ENCODE data around the gene WFS1.

WFS1 gene

DNA sequence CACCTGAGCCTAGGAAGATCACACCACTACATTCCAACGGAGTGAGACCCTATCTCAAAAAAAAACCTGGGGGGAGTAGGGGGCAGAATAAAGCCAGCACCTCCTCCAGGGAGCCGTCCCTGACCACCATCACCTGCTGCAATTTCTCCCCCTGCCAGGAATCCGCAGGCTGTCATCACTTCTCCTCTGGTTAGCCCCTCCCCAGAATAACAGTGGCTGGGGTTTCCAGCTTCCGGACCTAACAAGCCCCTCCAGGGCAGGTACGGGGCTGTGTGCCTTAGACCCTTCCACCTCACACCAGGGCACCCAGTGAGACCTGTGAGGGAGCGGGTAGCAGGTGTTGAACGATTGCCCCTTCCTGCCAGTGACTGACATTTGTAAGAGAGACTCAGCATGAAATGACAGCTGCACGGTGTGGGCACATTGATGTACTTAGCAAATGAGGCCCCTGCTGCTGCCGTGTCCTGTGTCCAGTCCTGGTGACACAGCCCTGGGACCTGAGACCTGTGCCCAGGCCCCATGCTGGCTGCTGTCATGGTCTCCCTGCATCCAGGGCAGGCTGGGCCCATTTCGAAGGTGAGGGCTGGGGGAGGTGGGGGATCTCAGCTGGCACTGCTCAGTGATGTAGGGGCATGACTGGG is 6.7 kb upstream of the WFS1 start:
- no peak for DNase-seq

DNA sequence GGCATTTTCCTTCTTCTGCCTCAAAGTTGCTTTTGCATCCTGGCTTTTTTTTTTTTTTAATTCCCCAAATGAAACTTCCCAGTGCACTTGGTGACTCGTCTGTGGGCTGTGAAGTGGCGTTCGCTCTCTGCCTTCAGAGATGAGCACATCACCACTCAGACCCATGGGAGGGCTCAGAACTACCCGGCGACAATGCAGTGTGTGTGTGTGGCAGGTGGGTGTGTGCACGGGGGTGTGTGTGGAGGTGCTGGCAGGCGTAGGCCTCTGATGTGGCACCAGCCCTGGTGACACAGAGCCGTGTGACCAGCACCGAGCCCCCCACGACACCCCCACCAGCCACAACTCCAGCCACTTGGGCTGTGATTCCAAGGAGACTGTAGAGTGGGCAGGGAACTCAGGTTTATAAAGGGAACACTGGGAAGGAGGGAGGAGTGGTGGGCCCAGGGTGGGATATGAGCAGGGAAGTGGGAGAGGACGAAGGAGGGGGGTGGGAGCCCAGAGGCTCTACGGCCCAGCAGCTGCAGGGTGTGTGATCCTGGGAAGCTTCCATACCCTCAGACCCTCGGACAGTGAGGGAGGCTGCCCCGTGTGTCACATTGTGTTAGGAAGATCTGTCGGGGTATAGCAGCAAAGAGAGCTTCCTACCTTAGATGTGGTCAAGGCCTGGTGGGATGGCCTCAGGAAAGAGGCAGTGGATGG is 6.0 kb upstream of the WFS1 start:
- no peak for DNase-seq

DNA sequence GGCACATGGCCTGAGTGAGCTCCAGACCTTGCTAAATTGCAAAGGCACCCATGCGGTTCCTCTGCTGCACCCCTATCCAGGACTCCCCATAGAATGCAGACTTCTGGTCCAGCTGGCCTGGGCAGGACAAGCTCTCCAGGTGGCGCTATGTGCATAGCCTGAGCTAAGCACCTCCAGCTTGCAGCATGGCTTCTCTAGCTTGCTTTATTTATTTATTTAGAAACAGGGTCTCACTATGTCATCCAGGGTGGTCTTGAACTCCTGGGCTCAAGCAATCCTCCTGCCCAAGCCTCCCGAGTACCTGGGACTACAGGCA is 5.5 kb upstream of the WFS1 start:
- peak; percentile 2 for DNase-seq

DNA sequence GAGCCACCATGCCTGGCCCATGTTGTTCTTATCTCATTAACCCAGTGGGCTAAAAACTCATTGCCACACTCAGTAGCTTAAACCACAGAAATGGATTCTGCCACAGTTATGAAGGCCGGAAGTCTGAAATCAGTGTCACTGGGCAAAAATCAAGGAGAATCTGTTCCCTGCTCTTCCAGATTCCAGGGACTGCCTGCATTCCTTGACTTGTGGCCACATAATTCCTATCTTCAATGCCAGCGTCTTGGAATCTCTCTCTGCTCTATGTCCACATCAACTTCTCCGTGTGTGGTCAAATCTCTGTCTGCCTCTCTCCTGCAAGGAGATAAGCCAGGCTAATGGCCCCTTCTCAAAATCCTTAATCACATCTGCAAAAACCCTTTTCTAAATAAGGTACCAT is 4.1 kb upstream of the WFS1 start:
- DNase-seq, result no peak

DNA sequence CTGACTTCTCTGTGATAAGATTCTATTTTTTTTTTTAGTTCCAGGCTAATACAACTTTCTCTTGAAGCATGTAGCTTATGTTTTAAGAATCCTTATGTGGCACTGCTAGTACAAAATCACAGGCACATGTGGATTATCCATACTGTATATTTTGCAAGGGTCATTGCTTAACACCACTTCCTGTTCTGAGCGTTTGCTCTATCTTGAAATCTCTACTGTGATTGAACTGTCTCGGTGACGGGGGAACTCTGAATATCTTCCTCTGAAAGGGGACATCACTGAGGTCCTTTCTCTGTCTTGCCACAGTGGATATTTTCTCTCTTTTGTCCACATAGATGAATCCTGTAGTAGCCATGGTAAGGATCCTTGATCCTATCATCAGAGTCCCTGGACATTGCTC is 2.1 kb upstream of the WFS1 start:
- DNase-seq, result no peak

DNA sequence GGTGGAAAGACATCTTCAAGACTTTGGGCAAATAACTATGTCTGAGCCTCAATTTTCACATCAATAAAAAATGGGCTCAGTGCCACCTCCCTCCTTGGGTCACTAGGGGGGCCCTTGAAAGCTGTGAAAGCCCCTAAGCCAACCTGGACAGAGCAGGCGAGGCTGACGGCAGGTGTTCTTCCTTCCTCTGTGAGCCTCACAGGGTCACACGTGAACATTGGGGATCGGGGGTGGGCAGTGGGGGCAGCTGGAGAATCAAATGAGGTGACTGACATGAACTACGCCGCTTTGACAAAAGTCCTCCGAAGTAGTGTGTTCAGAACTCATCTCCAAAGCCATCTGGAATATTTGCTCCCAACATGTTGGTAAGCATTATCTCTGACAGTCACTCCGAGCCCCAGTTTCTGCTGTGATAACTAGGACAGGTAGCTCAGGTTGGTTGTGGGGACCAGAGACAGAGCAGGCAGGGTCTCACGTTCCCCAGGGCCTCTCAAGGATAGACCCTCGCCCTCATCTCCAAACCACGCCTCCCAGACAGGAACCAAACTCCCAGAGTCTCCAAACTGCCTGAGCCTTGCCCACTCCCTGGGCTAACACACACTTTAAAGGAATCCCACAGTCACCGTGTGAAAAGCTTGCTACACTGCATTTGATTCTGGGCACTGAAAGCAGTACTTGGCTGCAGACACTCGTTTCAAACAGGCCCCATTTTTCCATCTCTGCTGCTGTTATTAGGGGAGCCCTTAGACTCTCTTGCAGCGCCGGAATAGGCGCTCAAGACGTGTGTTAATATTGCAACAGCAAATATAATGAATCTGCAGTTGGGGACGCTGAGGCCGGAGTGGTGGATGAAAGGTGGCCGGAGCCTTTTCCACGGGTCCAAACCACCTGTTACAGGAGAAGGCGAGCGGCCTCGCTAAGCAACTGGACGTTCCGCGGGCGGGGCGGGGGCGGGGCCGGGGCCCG is 717 bp upstream of the WFS1 start:
- no peak for DNase-seq

DNA sequence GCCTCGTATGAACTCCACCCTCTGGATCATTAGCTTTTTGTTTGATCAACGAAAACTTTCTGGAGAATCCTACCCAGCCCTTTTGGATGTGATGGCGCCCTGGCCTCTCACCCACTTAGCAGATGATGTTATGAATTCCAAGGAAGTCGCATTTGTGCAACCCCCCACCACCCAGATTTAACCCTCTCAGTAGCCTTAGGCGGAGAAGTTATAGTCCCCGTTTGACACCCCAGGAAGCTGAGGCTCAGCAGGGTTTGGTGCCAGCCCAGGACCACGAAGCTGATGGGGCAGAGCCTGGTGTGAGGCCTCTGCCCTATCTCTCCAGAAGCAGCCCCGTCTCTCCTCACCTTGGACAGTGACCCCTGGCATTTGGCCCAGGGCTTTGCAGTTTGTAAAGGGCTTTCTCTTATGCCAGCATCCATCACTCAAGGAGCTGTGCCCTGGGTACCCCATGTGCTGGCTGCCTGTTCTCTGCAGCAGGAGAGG is 1.0 kb downstream of the WFS1 start:
- no peak for DNase-seq

DNA sequence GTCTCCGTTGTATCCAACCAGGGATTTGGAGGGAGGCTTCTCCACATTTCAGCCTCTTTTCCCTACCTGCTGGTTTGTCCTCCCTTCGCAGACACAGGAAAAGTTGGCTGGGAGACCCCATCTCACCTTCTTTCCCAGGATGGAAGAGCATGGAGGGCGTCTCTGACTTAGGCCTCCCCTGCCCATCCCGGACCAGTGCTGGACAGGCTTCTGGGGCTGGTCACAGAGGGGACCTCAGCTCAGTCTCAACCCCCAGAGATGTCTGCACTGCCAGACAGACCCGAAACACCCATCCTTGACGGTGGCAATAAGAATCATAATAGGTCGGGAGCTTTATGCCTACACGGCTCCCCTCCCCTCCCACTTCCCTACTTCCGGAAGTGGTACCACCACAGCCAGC is 1.6 kb downstream of the WFS1 start:
- no peak for DNase-seq

DNA sequence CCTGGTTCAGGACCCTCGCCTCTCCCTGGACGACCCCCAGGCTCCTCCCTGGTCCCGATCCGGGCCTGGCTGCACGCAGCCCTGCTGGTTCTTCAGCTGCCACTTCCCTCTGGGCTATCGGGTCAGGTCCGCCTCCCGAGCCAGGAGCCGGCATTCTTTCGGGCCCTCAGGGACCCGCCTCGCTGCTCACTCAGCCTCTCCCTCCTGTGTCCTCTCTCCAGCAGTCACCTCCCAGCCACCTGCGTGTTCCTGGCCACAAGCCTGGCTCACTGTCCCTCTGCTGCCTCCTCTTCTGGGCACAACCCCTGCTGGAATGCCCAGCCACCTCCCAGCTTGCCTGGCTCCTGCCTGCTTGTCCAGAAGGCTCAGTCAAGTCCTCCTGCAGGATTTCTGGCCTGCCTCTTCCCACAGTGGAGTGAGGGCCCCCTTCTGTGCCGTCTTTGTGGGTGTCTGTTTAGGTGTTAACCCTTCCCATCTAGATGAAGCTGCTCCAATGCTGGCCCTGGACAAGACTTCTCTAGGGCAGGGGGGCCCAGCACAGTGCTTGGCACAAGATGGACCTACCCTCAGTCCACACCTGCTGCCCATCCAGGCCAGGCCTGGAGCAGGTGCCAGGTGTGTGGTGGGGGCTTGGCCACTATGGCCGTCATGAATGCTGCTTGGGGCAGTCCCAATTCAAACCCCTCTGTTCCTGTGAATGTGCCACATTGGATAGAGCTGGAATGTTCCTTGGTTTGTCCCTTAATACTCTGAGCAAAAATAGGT is 2.2 kb downstream of the WFS1 start:
- DNase-seq, result no peak

DNA sequence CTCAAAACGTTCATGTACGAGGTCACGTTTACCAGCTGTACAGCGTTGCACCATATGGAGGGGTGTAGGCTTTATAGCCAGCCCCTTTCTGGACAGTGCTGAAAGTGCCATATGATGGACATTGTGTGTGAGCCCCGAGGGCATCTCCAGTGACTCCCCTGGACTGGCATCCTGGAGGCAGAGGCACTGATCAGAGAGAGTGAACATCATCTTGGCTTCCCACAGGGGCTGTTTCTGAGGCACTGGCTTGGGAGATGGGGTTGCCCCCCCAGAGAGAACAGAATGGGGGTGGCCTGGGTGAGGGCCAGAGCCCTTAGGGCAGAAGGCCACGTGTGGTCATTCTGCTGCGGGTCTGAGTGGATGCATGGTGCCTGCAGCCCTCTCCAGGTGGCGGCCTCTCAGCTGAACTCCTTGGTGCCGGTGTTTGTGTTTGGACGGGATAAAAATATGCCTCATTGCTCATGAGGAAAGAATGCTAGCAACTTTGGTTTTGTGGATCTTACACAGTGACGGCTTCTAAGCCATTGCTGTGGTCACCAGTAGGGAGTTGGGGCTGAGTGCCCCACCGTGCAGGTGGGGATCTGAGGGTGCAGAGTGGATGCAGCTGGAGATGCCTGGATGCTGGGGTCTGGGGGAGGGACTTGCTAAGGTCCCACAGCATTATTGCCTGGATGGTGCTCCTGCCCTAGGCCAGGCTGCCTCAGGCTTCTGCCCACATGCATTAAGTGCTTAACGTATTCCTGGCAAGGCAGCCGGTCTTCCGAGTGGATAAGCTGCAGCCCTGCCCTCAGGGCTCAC is 3.4 kb downstream of the WFS1 start:
- DNase-seq, result no peak

DNA sequence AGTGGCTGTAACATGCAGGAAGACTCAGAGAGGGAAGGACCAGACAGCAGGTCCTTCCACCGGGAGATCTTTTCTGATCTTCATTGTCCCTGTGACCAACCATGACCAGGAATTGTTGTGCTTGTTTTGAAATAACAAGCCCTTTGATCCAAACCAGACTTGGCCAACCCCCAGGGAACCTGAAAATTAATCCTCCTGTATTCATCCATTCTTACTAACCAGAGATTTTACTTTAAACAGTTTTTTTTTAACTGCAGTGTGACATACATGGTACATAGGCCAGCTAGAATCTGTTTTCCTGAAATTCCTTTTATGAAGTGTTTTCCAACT is 4.0 kb downstream of the WFS1 start:
- no peak for DNase-seq

DNA sequence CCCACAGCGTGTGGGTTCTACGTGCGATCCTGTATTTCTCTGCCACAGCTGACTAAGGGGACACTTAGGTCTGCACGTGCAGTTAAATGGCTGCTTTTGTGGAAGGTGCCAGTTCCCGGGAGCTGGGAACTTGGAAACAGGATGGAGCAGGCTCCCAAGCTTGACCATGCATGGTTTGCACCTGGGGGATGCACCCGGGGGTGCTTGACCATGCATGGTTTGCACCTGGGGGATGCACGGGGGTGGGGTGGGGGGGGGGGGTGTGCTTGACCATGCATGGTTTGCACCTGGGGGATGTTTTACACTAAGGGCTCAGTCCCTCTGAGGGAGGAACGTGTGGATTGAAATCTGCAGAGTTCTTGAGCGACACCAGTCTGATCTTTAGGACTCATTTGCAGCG is 5.7 kb downstream of the WFS1 start:
- no peak for DNase-seq

DNA sequence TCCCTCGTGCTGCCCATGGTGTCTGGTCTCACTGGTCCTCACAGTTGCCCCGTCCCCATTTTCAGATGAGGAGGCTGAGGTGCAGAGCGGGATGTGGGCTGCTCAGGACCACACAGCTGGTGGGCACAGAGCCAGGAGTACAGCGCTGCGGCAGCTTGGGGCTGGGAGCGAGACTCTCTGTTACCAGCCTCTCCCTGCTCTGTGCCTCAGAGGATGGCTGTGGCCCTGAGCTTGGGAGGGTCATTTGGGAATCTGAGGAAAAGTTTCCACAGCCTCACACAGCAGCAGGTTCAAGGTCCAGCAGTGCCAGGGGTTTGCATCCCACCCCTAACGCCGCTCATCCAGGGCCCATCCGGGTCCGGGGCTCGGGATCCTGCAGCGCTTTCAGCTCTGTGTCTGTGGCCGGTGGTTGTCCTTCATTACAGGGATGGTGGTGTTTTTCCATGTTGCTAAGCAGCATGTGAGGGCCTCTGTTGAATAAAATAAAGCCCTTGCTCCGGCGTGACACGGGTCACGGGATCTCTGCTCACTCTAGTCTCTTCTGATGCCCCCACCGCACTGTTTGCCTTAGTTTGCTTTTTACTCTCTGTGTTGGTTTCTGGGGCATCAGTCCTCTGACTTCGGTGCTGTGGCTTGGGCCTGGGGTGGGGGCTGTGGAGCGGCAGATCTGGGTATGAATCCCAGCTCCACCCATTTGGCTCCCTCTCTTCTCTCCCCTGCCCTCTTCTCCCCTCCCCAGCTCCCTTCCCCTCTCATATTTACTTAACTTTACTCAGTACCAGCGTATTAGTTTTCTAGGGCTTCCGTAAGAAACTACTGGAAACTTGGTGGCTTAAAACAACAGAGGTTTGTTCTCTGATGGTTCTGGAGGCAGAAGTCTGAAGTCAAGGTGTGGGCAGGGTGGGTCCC is 6.5 kb downstream of the WFS1 start:
- DNase-seq, result no peak

DNA sequence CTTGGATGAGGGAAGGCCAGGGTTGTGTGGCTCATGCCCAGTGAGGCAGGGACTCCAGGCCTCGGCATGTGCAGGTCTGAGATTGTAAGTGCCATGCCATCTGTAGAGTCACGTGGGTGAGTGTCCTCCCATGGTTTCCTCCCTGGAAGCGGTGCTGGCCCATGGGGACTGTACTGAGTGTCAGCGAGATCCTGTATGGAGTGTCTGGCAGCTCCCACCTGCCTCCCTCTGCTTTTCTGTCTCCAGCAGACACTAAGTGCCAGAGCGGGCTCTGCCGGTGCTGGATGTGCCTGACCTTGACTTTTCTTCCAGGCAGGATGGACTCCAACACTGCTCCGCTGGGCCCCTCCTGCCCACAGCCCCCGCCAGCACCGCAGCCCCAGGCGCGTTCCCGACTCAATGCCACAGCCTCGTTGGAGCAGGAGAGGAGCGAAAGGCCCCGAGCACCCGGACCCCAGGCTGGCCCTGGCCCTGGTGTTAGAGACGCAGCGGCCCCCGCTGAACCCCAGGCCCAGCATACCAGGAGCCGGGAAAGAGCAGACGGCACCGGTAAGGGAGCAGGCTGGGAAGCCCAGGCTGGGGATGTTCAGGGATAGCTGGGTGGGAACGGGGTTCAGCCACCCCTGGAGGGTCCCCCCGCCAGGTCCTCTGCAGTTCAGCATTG is 7.6 kb downstream of the WFS1 start:
- DNase-seq, result no peak

DNA sequence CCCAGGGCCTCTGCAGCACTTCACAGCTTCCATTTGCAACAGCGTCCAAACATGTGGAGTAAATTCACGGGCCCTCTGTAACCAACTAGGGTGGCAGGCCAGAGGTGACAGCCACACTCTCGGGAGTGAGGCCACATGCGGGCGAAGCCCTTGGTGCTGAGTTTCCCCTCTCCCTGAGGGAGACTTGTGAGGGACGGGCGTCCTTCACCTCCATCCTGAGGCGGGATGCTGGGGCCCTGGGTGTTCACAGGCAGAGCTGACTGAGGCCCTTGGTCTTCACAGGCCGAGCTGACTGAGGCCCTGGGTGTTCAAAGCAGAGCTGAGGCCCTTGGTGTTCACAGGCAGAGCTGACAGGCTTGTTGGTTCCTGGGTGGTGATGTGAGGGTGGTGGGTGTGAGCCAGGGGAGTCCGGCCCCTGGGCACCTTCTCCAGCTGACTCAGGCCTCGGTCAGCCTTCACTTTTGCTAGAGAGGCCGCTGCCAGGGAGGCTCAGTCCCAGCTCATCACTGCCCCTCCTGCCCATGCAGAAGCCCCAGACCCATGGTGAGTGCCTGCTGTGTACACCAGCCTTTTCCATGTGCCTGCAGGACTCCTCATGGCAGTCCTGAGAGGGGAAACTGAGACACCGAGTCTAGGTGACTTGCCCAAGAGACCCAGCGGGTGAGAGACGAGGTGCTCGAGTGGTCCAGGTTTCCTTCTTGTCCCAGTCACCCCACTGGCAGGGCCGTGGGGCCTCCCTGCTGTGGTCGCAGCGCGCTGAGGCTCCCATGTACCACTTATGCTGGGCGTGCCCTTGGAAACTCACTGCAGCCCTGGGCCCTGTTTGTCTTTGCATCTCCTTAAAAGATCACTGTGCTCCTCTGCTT is 8.5 kb downstream of the WFS1 start:
- no peak for DNase-seq

DNA sequence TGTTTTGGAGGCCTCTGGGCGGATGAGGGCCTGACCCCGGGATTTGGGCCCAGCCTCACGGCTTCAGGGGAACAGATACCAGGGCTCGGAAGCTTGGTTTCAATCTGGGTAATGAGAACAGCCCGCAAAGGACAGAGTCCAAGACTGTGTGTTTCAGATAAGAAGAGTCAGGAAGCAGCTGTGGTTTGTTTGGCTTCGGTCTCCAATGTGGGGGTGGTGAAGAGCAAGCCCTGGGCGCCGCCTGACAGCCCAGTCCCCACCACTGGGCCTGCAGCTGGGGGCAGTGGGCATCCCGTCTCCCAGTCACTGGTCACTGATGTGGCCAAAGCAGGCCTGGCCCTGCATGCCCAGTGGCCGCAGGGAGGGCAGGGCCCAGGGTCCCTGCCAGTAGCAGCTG is 9.1 kb downstream of the WFS1 start:
- no peak for DNase-seq

DNA sequence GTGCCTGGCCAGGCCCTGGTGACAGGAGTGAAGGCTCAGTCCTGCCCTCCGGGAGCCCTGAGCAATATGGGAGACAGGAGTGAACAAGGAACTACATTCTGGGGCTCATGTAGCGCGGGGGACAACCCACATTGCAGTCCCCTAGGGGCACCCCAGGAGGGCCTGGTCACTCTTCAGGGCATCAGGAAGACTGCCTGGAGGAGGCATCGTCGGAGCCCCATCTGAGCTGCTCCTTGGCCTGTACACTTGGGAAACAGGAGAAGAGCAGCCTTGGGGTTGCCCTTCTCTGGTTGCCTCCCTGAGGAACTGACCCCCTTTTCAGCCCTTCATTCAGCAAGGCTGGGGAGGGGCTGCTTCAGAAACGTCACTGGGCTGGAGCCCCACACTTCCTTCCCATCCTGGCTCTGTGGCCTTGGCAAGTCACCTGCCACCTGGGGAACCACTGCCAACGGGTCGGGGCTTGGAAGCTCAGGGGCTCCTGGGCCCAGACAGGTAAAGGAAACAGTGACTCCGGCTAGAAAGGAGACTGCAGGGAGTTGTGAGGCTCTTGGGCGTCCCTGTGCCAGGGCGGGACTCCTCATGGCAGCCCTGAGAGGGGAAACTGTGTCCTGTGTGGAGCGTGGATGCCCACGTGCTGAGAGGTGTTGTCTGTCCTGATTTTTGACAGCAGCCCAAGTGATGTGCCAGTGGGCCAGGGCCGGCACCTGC is 10.1 kb downstream of the WFS1 start:
- no peak for DNase-seq

DNA sequence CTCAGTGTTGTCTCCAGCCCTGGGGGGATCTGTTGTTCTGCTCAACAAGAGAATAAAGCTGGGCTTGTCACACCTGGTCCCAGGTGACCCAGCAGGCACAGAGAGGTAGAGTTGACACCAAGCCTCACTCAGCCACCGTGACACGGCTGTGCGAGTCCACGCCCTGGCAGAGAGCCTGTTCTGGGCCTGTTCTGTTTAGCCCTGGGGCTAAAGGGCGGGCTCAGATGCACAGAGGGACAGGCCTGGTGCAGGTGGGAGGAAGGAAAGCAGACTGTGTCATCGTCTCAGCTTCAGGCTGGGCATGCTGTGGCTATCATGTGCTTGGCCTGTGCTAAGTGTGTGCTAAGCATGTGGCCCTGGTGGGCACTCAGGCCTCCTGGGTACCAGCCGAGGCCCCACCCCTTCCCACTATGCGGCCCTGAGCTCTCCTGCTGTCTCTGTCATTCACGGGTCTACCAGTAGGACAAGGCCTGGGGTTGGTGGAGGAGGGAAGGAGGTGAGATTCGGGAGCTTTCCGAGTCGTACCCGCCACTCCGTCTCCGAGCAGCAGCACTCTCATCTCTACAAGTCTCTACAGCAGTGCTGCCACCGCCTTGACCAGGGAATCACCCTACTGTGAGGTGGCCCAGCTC is 10.8 kb downstream of the WFS1 start:
- no peak for DNase-seq

All from NCI-H1436 (cell line).